Caco-2 (cell line): ENCODE measurements around the gene C1D. TPM values are rescaled to one million over a fixed set of nuclear protein-coding genes. Genes with fewer than 3 reads are reported as not detected.

Experiments
- BruUV-seq: library from RNA; stranded (reverse); fragments of 400-500 nt; replicated peaks from 2 replicates; lab custom pipeline; 2021; lab: Mats Ljungman, UMichigan
- CTCF ChIA-PET: fragments of 300-600 bp; sonication (Branson Sonifier 250); formaldehyde crosslinking; loops from one replicate; lab custom pipeline; 2022; ENCODE audit warnings: antibody characterized with exemption; lab: Charles Lee
- POLR2A ChIA-PET: fragments of 300-600 bp; sonication (Branson Sonifier 250); formaldehyde crosslinking; loops from one replicate; lab custom pipeline; 2022; ENCODE audit warnings: antibody characterized with exemption; lab: Charles Lee
- DNase-seq, 2 experiments: peaks; one replicate each; pipeline versions ENCODE4 v3.0.0 to v3.0.0-alpha.2; 2020 to 2022
- H3K27me3 ChIP-seq: replicated peaks from 2 replicates; pipeline ENCODE4 v1.6.0; 2011; ENCODE audit warnings: low read length; ENCODE audit not compliant: control insufficient read depth, insufficient read depth
- H3K36me3 ChIP-seq: 2 replicates; pipeline ENCODE4 v1.5.1; 2011; ENCODE audit warnings: low read length; ENCODE audit not compliant: control insufficient read depth, insufficient read depth
- H3K4me1 ChIP-seq: fragments of 250-450 bp; sonication (Bioruptor Pico); 2 replicates; pipeline ENCODE4 v1.5.1; 2020; ENCODE audit warnings: mild to moderate bottlenecking
- H3K4me3 ChIP-seq: 2 replicates; pipeline ENCODE4 v1.5.1; 2011; ENCODE audit warnings: low read depth, mild to moderate bottlenecking, control low read depth, low read length
- H3K9me3 ChIP-seq: fragments of 250-450 bp; sonication (Bioruptor Pico); 2 replicates; pipeline ENCODE4 v1.5.1; 2020; ENCODE audit warnings: mild to moderate bottlenecking, moderate library complexity
- H3K27ac Mint-ChIP-seq: one replicate; pipeline ENCODE4 v1.8.0; 2022; ENCODE audit warnings: mixed read lengths; ENCODE audit not compliant: unreplicated experiment
- H3K27me3 Mint-ChIP-seq: one replicate; pipeline ENCODE4 v1.8.0; 2022; ENCODE audit warnings: mixed read lengths; ENCODE audit not compliant: insufficient read depth, unreplicated experiment
- H3K36me3 Mint-ChIP-seq: one replicate; pipeline ENCODE4 v1.8.0; 2022; ENCODE audit warnings: mild to moderate bottlenecking, mixed read lengths; ENCODE audit not compliant: insufficient read depth, unreplicated experiment
- H3K4me1 Mint-ChIP-seq: one replicate; pipeline ENCODE4 v1.8.0; 2022; ENCODE audit warnings: low read depth, mixed read lengths; ENCODE audit not compliant: unreplicated experiment
- H3K4me3 Mint-ChIP-seq: one replicate; pipeline ENCODE4 v1.8.0; 2022; ENCODE audit warnings: mild to moderate bottlenecking, moderate library complexity, mixed read lengths; ENCODE audit not compliant: unreplicated experiment
- H3K9me3 Mint-ChIP-seq: one replicate; pipeline ENCODE4 v1.8.0; 2022; ENCODE audit warnings: mixed read lengths; ENCODE audit not compliant: unreplicated experiment
- intact Hi-C: fragments of 100-400 bp; cut with micrococcal nuclease; formaldehyde crosslinking; loops from one replicate; pipeline ENCODE4 v1.10.0; 2022; ENCODE audit not compliant: unreplicated experiment
- total RNA-seq: library from RNA; stranded (reverse); gene quantifications from 2 replicates; pipeline ENCODE4 v1.2.3, GENCODE V29; 2022
- TF ChIP-seq, protein P1 (sequence below), 2 experiments: fragments of 200-600 bp in 1 of 2; IDR thresholded peaks; 1 replicate in 1 of 2; 2 replicates in 1 of 2; pipeline versions ENCODE4 v1.5.1 to v1.8.0; 2011 to 2022; ENCODE audit warnings: antibody characterized with exemption in 1 of 2, control low read depth in 1 of 2, inconsistent platforms in 1 of 2, low read depth in 1 of 2, low read length in 1 of 2, mild to moderate bottlenecking in 1 of 2, moderate library complexity in 1 of 2; ENCODE audit not compliant: insufficient read depth in 1 of 2, severe bottlenecking in 1 of 2, unreplicated experiment in 1 of 2

Gene C1D
- total RNA-seq, 1 experiment from 2014 or later: 23.7 TPM

DNA sequence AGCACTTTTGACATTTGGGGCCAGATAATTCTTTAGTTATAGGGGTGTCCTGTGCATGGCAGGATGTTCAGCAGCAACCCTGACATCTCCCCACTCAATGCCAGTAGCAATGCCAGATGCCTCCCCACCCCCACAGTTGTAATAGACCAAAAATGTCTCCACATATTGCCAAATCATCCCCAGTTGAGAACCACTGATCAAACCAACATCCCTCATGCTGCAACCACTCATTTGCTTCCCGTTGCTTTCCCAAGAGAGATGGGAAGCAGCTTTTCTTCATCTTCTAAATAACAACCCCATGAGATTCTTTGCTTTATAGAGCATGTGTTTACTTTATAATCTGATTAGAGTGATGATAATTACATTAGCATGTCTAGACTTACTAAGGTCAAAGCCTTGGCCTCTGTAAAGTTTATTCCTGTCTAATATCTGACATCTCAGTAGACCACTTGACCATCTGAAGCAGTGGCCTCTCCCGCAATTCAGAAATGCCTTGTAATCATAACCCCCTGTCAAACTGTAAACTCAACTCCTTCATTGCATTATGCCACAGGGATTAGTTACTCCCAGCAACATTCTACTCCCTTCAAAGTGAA, 28.7 kb upstream of the C1D start:
- Mint-ChIP-seq H3K4me1 (no peaks in the 10 kb centered on the region), H3K36me3 (no peaks in the 10 kb centered on the region), H3K4me3 (no peak overlapping the region), H3K27ac (no peak overlapping the region), H3K27me3 (peaks cover 9% of the 10 kb centered on the region), H3K9me3 (no peaks in the 10 kb centered on the region)
- CTCF ChIA-PET: no interaction called here
- POLR2A ChIA-PET: no interaction called here
- Histone ChIP-seq H3K4me3 (no peak overlapping the region), H3K27me3 (no peaks in the 10 kb centered on the region), H3K9me3 (no peaks in the 10 kb centered on the region), H3K4me1 (0 out of 2 replicates have a peak, but pooled peaks cover 3% of the 10 kb centered on the region), H3K36me3 (no peaks in the 10 kb centered on the region)
- BruUV-seq: no TSS peak
- intact Hi-C loops: no loop called here
- no peak for DNase-seq
- TF ChIP-seq, protein P1, sequence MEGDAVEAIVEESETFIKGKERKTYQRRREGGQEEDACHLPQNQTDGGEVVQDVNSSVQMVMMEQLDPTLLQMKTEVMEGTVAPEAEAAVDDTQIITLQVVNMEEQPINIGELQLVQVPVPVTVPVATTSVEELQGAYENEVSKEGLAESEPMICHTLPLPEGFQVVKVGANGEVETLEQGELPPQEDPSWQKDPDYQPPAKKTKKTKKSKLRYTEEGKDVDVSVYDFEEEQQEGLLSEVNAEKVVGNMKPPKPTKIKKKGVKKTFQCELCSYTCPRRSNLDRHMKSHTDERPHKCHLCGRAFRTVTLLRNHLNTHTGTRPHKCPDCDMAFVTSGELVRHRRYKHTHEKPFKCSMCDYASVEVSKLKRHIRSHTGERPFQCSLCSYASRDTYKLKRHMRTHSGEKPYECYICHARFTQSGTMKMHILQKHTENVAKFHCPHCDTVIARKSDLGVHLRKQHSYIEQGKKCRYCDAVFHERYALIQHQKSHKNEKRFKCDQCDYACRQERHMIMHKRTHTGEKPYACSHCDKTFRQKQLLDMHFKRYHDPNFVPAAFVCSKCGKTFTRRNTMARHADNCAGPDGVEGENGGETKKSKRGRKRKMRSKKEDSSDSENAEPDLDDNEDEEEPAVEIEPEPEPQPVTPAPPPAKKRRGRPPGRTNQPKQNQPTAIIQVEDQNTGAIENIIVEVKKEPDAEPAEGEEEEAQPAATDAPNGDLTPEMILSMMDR (IDR thresholded peaks at IDR 0.05; ENCODE audit: insufficient read depth in 1 of 2, low read depth in 1 of 2, low read length in 1 of 2, severe bottlenecking in 1 of 2, unreplicated experiment in 1 of 2): no peak

DNA sequence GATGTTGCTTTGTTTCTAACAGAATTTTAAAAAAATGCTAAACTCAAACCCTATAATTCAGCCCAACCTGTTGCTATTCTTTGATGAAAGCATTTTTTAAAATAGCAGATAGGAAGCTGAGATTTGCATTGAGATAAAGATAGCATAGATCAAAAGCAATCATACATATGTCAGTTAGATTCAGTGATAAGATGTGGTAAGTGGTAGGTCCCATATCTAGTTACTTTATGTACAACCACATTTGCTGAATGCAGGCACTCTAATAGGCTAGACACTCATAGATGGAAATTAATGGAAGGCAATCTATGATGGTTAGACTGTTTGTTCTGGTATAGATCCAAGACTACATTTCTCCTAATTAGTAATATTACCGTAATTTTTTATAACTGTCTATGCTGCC, 27.2 kb upstream of the C1D start:
- 0 out of 2 replicates have a peak, but pooled peaks cover 3% of the 10 kb centered on the region for H3K4me1 ChIP-seq
- no peak overlapping the region for H3K27ac Mint-ChIP-seq
- no peaks in the 10 kb centered on the region for H3K27me3 ChIP-seq
- intact Hi-C loops: no loop called here
- H3K36me3 ChIP-seq: no peaks in the 10 kb centered on the region
- H3K27me3 Mint-ChIP-seq: peaks cover 5% of the 10 kb centered on the region
- no peaks in the 10 kb centered on the region for H3K9me3 ChIP-seq
- no peaks in the 10 kb centered on the region for H3K9me3 Mint-ChIP-seq
- H3K4me3 ChIP-seq: no peak overlapping the region
- ChIA-PET POLR2A (no interaction called here), CTCF (no interaction called here)
- TF ChIP-seq, protein P1 (IDR thresholded peaks at IDR 0.05; ENCODE audit: insufficient read depth in 1 of 2, low read depth in 1 of 2, low read length in 1 of 2, severe bottlenecking in 1 of 2, unreplicated experiment in 1 of 2): no peak
- no peak overlapping the region for H3K4me3 Mint-ChIP-seq
- no peak for DNase-seq
- no peaks in the 10 kb centered on the region for H3K36me3 Mint-ChIP-seq
- H3K4me1 Mint-ChIP-seq: no peaks in the 10 kb centered on the region
- BruUV-seq: no TSS peak

DNA sequence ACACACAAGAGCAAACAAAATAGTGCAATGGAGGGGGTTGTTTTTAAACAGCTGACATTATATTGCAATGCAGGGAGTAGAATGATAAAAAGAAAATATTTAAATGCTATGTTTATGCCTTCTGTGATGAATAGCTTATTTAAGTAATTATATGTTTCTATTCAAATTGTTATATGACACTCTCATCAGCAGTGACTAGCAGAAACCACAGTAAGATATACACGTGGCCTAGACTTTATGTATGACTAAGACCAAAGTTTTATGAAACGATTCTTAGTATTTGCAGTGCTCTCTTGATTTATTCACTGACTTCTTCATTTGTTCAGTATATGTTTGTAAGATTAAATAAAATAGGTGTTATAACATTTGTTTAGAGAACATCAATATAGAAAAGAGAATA, 26.1 kb upstream of the C1D start:
- no peak overlapping the region for H3K4me3 ChIP-seq
- Mint-ChIP-seq H3K4me1 (no peaks in the 10 kb centered on the region), H3K4me3 (no peak overlapping the region), H3K36me3 (no peaks in the 10 kb centered on the region), H3K27ac (no peak overlapping the region), H3K27me3 (peaks cover 3% of the 10 kb centered on the region), H3K9me3 (no peaks in the 10 kb centered on the region)
- TF ChIP-seq, protein P1 (IDR thresholded peaks at IDR 0.05; ENCODE audit: insufficient read depth in 1 of 2, low read depth in 1 of 2, low read length in 1 of 2, severe bottlenecking in 1 of 2, unreplicated experiment in 1 of 2): no peak
- H3K4me1 ChIP-seq: 0 out of 2 replicates have a peak, but pooled peaks cover 3% of the 10 kb centered on the region
- no peak for DNase-seq
- ChIA-PET CTCF (no interaction called here), POLR2A (no interaction called here)
- H3K9me3 ChIP-seq: no peaks in the 10 kb centered on the region
- no TSS peak for BruUV-seq
- no peaks in the 10 kb centered on the region for H3K36me3 ChIP-seq
- intact Hi-C loops: no loop called here
- no peaks in the 10 kb centered on the region for H3K27me3 ChIP-seq
